GM11168 (cell line): Measurements from ENCODE around the gene SPTBN4.
"Not testable (repeated sequence)": the region's sequence is repeated elsewhere in the genome, so short reads cannot be mapped to it uniquely, and the experiment has no call there.

Source experiments
- in situ Hi-C: fragments of 300-500 bp; cut with MboI; formaldehyde crosslinking; loops from one replicate; pipeline ENCODE4 v1.12.0; 2022; ENCODE audit warnings: low sequenced_read_pairs; ENCODE audit not compliant: unreplicated experiment

The SPTBN4 gene

DNA sequence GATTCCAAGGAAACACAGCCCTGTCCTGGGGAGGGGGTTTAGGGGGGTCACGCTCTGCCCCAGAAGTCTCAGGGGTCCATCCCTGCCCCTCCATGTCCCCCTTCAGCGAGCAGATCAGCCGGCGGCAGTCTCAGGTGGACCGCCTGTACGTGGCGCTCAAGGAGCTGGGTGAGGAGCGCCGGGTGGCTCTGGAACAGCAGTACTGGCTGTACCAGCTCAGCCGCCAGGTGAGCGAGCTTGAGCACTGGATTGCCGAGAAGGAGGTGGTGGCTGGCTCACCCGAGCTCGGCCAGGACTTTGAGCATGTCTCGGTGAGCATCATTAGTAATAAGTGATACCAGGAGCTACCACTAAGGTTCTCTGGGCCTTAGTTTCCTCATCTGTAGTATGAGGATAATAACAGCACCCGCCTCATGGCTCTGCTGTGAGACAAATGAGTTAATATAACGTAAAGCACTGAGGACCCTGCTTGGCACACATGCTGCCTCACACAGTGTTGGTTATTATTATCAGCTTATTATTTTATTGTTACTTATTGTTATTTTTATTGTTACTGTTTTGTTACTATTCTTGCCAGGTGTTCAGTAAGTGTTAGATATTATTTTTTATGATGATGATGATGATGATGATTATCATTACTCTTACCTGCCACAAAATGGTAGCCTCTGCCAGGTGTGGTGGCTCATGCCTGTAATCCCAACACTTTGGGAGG lies 89.3 kb downstream of the SPTBN4 start:
- in situ Hi-C loops = no loop called here

GRCh38 chr19:40556953-40557530 lies 90.2 kb downstream of the SPTBN4 start:
- in situ Hi-C loops = no loop called here

GRCh38 chr19:40559394-40559793 lies 92.6 kb downstream of the SPTBN4 start:
- in situ Hi-C loops = no loop called here

DNA sequence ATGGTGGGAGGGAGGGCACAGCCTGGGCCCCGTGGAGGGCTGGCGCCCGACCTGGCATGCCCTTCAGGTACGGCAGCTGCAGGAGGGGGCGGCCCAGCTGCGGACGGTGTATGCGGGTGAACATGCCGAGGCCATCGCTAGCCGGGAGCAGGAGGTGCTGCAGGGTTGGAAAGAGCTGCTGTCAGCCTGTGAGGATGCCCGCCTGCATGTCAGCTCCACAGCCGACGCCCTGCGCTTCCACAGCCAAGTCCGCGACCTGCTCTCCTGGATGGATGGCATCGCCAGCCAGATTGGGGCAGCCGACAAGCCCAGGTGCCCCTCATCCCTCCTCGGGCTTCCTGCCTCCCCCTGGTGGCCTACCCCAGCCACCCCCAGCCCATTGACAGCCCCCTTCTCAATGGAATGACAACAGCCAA lies 93.3 kb downstream of the SPTBN4 start:
- in situ Hi-C loops = no loop called here

DNA sequence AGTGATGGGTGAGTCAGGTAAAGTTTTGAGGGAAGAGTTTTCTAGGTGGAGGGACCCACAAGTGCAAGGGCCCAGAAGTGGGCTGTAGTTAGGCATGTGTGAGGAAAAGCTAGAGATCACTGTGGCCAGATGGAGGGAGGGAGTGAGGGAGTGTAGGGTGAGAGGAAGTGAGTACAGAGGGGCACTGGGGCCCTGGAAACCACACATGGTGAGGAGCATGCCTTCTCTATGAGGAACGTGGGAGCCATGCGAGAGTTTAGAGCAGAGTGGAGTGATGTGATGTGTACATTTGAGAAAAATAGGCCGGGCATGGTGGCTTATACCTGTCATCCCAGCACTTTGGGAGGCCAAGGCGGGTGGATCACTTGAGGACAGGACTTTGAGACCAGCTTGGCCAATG lies 95.1 kb downstream of the SPTBN4 start:
- in situ Hi-C loops = no loop called here

GRCh38 chr19:40564535-40564934 lies 97.7 kb downstream of the SPTBN4 start:
- in situ Hi-C loops = not testable (repeated sequence)

- in situ Hi-C loops = no loop called here
Observed at GRCh38 chr19:40565355-40565754, 98.6 kb downstream of the SPTBN4 start.

- in situ Hi-C loops = no loop called here
Observed at GRCh38 chr19:40565910-40566495, 99.2 kb downstream of the SPTBN4 start.

GRCh38 chr19:40567040-40567749 lies 100.4 kb downstream of the SPTBN4 start:
- in situ Hi-C loops = no loop called here

GRCh38 chr19:40567750-40568494 lies 101.1 kb downstream of the SPTBN4 start:
- in situ Hi-C loops = no loop called here

DNA sequence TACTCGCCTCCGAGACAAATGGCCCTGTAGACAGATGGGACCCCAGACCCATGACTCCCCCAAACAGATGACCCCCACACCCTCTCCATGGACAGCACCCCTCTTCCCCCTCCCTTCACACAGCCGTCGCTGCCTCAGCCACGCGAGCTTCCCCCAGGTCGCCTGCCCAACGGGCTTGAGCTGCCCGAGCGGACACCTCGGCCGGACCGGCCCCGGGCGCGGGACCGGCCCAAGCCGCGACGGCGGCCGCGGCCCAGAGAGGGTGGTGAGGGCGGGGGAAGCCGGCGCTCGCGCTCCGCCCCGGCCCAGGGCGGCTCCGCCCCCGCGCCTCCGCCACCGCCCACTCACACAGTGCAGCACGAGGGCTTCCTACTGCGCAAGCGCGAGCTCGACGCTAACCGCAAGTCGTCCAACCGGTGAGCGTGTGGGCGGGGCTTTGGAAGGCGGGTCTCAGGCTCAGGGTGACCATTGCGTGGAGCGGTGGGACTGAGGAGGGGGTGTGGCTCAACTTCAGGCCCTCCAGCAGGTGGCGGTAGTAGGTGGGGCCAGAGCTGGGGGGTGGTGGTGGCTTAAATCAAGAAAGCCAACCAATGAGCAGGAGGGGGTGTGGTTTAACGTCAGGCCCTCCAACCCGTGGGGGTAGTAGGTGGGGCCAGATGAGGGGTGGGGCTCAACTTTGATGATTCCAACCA lies 103.7 kb downstream of the SPTBN4 start:
- in situ Hi-C loops = no loop called here

DNA sequence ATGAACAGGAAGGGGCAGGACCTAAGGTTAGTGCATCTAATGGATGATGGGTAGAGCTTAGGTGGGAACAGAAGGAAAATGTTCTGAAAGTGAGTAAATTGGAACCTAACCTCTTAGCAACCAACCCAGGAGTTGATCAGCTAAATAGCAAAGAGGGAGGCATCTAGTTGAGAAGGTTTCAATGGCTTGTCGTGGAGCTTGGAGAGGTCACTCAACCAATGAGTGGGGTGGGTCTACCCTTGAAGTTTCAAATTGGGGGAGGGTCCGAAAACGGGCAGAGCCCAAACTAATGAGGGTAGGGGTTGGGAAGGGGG lies 104.2 kb downstream of the SPTBN4 start:
- in situ Hi-C loops = no loop called here

GRCh38 chr19:40571831-40572495 lies 105.2 kb downstream of the SPTBN4 start:
- in situ Hi-C loops = no loop called here

- in situ Hi-C loops = no loop called here
Observed at GRCh38 chr19:40575326-40575725, 108.5 kb downstream of the SPTBN4 start.

DNA sequence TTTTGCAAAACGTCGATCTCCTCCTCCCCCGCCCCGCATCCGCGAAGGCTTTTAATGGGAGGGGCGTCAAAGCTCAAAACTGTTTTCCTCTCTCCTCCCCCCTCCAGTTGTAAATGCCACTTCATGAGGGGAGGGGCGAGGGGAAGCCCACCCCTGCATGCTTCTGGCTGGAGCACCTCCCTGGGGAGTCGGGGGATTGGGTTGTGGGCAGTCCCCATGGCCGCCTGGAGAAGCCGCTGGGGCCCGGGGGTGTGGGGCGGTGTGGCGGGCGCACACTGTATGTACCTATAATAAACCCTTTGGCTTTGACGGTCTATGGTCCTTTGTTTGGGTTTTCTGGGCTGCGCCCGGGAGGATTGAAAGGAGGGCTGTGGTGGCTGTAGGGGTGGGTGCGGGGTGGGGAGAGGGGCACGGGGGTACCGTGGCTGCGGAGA lies 109.4 kb downstream of the SPTBN4 start:
- in situ Hi-C loops = no loop called here

- in situ Hi-C loops = no loop called here
Observed at GRCh38 chr19:40576585-40577451, 110.0 kb downstream of the SPTBN4 start, which contains the start of gene SHKBP1. TSS of gene SHKBP1 (plus strand) at chr19:40576873. CDS start at chr19:40576900, 27 bp downstream.

GRCh38 chr19:40578442-40578908 lies 111.7 kb downstream of the SPTBN4 start:
- in situ Hi-C loops = no loop called here

DNA sequence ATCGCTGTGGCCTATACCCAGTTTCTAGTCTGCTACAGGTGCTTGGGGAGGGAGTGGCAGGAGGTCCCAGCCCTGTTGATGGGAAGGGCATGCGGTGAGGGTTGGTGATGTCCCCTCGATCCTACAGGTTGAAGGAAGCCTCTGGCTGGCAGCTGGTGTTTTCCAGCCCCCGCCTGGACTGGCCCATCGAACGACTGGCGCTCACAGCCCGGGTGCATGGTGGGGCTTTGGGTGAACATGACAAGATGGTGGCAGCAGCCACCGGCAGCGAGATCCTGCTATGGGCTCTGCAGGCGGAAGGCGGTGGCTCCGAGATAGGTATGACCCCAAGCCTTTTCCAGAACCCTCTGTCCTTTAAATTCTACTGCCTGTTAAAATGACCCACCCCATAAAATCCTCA lies 113.8 kb downstream of the SPTBN4 start:
- in situ Hi-C loops = loop anchor here (10.0 kb wide), 1 partner anchor 46 kb away; no protein-coding TSS in a partner anchor
